COLO668 (cell line): ENCODE measurements around the gene SELENOS.

ENCODE experiments used
- DNase-seq: peaks from one replicate; lab custom pipeline; 2025; ENCODE audit not compliant: unreplicated experiment; lab: John Stamatoyannopoulos, UW

SELENOS gene

GRCh38 chr15:101225658-101226057 lies 51.6 kb downstream of the SELENOS start:
- DNase-seq: no peak
